K562 (cell line): ENCODE measurements around the gene SRGAP3. TPM values are rescaled to one million over a fixed set of nuclear protein-coding genes. Genes with fewer than 3 reads are reported as not detected.

Source experiments
- ATAC-seq: fragments of 200-7000 bp; cut with Tn5 transposase; 3 replicates; pipeline ENCODE4 v1.9.1; 2020; ENCODE audit warnings: moderate library complexity
- BruUV-seq: library from RNA; stranded (reverse); fragments of 400-500 nt; replicated peaks from 2 replicates; lab custom pipeline; 2021; lab: Mats Ljungman, UMichigan
- CTCF ChIA-PET: fragments of 300-600 bp; formaldehyde crosslinking; extraction: SDS; loops from one replicate; lab custom pipeline; 2021; ENCODE audit warnings: low intra/inter-chr PET ratio; lab: Yijun Ruan, JAX
- POLR2A ChIA-PET: fragments of 300-600, 350-650 bp; sonication (Branson Sonifier 250); formaldehyde crosslinking; extraction: SDS; loops from one replicate; lab custom pipeline; 2021; ENCODE audit warnings: antibody characterized with exemption, inconsistent platforms; lab: Yijun Ruan, JAX
- DNase-seq, 4 experiments: peaks; one replicate each; pipeline versions ENCODE4 v3.0.0 to v3.0.0-alpha.2; 2011 to 2018; ENCODE audit warnings: low spot score in 3 of 4, mixed read lengths in 3 of 4; ENCODE audit errors: extremely low read depth in 1 of 4
- FAIRE-seq: peaks from 2 replicates; lab custom pipeline; 2011; peaks lifted over from hg19 to GRCh38; lab: Jason Lieb, UNC
- H2AFZ ChIP-seq: 2 replicates; pipeline ENCODE4 v1.6.0; 2011; ENCODE audit warnings: low read depth, low read length, control low read depth, inconsistent platforms
- H3K27ac ChIP-seq: fragments of 200-600 bp; 3 replicates; pipeline ENCODE4 v1.8.0; 2011; ENCODE audit warnings: low read depth, mild to moderate bottlenecking, control low read depth, inconsistent platforms, low read length, moderate library complexity, mixed read lengths; ENCODE audit errors: extremely low read depth
- H3K27me3 ChIP-seq, 2 experiments: fragments of 300-600 bp in 1 of 2; 2 replicates in 1 of 2; 3 replicates in 1 of 2; pipeline versions ENCODE4 v1.6.0 to v1.8.0; 2011; ENCODE audit warnings: inconsistent platforms in 2 of 2, low read length in 2 of 2, mild to moderate bottlenecking in 1 of 2, mixed read lengths in 1 of 2, moderate library complexity in 1 of 2; ENCODE audit not compliant: control insufficient read depth in 2 of 2, insufficient read depth in 2 of 2
- H3K36me3 ChIP-seq: fragments of 300-600 bp; 3 replicates; pipeline ENCODE4 v1.8.0; 2011; ENCODE audit warnings: mild to moderate bottlenecking, low read length, inconsistent platforms; ENCODE audit not compliant: control insufficient read depth, insufficient read depth
- H3K4me1 ChIP-seq, 2 experiments: fragments of 200-600 bp in 1 of 2; replicated peaks in 1 of 2; 2 replicates in 1 of 2; 3 replicates in 1 of 2; pipeline versions ENCODE4 v1.5.1 to v1.8.0; 2011; ENCODE audit warnings: inconsistent platforms in 2 of 2, low read length in 2 of 2, mild to moderate bottlenecking in 1 of 2, mixed read lengths in 1 of 2, moderate library complexity in 1 of 2; ENCODE audit not compliant: control insufficient read depth in 2 of 2, insufficient read depth in 2 of 2
- H3K4me2 ChIP-seq: 2 replicates; pipeline ENCODE4 v1.6.1; 2011; ENCODE audit warnings: low read length, control low read depth, inconsistent platforms, mixed read lengths; ENCODE audit not compliant: insufficient read depth
- H3K4me3 ChIP-seq: fragments of 200-600 bp; sonication (generic), shearing (Covaris generic); 2 replicates; pipeline ENCODE4 v1.5.1; 2016; ENCODE audit warnings: control low read depth, inconsistent platforms
- H3K79me2 ChIP-seq: fragments of 200-600 bp; 3 replicates; pipeline ENCODE4 v1.8.0; 2011; ENCODE audit warnings: low read length, inconsistent platforms; ENCODE audit not compliant: control insufficient read depth, insufficient read depth
- H3K9ac ChIP-seq, 2 experiments: 2 replicates each; pipeline versions ENCODE4 v1.6.0 to v1.6.1; 2011; ENCODE audit warnings: low read depth in 2 of 2, low read length in 2 of 2, control low read depth in 1 of 2, inconsistent platforms in 1 of 2, mild to moderate bottlenecking in 1 of 2, mixed read lengths in 1 of 2; ENCODE audit not compliant: insufficient read depth in 1 of 2
- H3K9me1 ChIP-seq: one replicate; pipeline ENCODE4 v1.6.0; 2011; ENCODE audit warnings: inconsistent platforms, mild to moderate bottlenecking, low read length, moderate library complexity; ENCODE audit not compliant: control insufficient read depth, insufficient read depth
- H3K9me3 ChIP-seq: replicated peaks from 2 replicates; pipeline ENCODE4 v1.5.1; 2011; ENCODE audit warnings: low read depth, low read length, inconsistent platforms; ENCODE audit not compliant: control insufficient read depth, insufficient read depth
- H4K20me1 ChIP-seq: replicated peaks from 2 replicates; pipeline ENCODE4 v1.6.1; 2011; ENCODE audit warnings: low read length, inconsistent platforms, mixed read lengths; ENCODE audit not compliant: control insufficient read depth, insufficient read depth
- ATF1 ChIP-seq, 2 experiments: fragments of 450-650 bp in 1 of 2; IDR thresholded peaks; 2 replicates each; pipeline ENCODE4 v1.6.1; 2016; ENCODE audit warnings: missing compliant biosample characterization in 1 of 2, missing genetic modification characterization in 1 of 2
- BDP1 ChIP-seq: IDR thresholded peaks from 3 replicates; pipeline ENCODE4 v1.6.1; 2011; ENCODE audit not compliant: insufficient read length, insufficient read depth
- EP300 ChIP-seq: IDR thresholded peaks from 2 replicates; pipeline ENCODE4 v1.6.1; 2012; ENCODE audit warnings: low read length, improper control_type of control experiment
- FOXK2 ChIP-seq, 2 experiments: fragments of 450-650 bp; IDR thresholded peaks in 1 of 2; conservative IDR thresholded peaks in 1 of 2; 2 replicates each; pipeline ENCODE4 v1.6.1; 2016; ENCODE audit warnings: low read depth in 2 of 2, mild to moderate bottlenecking in 1 of 2
- HEY1 ChIP-seq: fragments of 250-450 bp; sonication (Bioruptor Pico); IDR thresholded peaks from 2 replicates; pipeline ENCODE4 v1.5.0; 2020; ENCODE audit warnings: mild to moderate bottlenecking, moderate library complexity, borderline replicate concordance
- IRF9 ChIP-seq: fragments of 450-650 bp; IDR thresholded peaks from 2 replicates; pipeline ENCODE4 v1.6.1; 2016; ENCODE audit warnings: missing biosample characterization, missing genetic modification characterization
- KDM4B ChIP-seq, 2 experiments: fragments of 450-650 bp in 1 of 2; sonication (generic) in 1 of 2; IDR thresholded peaks; 2 replicates each; pipeline ENCODE4 v1.6.1; 2016 to 2017; ENCODE audit warnings: borderline replicate concordance in 2 of 2, antibody characterized with exemption in 1 of 2, low read depth in 1 of 2, mild to moderate bottlenecking in 1 of 2
- KHSRP ChIP-seq: fragments of 450-650 bp; IDR thresholded peaks from 2 replicates; pipeline ENCODE4 v1.6.1; 2017
- L3MBTL2 ChIP-seq: fragments of 450-650 bp; IDR thresholded peaks from 2 replicates; pipeline ENCODE4 v1.6.1; 2016; ENCODE audit warnings: mild to moderate bottlenecking, moderate library complexity
- NCOA2 ChIP-seq, 2 experiments: fragments of 450-650 bp; IDR thresholded peaks; 2 replicates each; pipeline ENCODE4 v1.6.1; 2018; ENCODE audit warnings: mild to moderate bottlenecking in 2 of 2, moderate library complexity in 1 of 2; ENCODE audit not compliant: partially characterized antibody in 2 of 2
- NFATC3 ChIP-seq: fragments of 450-650 bp; IDR thresholded peaks from 2 replicates; pipeline ENCODE4 v1.6.1; 2017; ENCODE audit warnings: mild to moderate bottlenecking
- SP1 ChIP-seq: sonication (generic); formaldehyde crosslinking; IDR thresholded peaks from 2 replicates; pipeline ENCODE4 v1.8.1; 2022; ENCODE audit warnings: mild to moderate bottlenecking, missing genetic modification reagents
- STAT5A ChIP-seq: IDR thresholded peaks from 2 replicates; pipeline ENCODE4 v1.6.1; 2012; ENCODE audit warnings: low read length, inconsistent platforms, borderline replicate concordance
- TFAM ChIP-seq: fragments of 250-450 bp; sonication (Bioruptor Pico); conservative IDR thresholded peaks from 2 replicates; pipeline ENCODE4 v1.5.0; 2021; ENCODE audit warnings: mild to moderate bottlenecking, moderate library complexity
- USF2 ChIP-seq: sonication (generic); formaldehyde crosslinking; IDR thresholded peaks from 2 replicates; pipeline ENCODE4 v1.5.0; 2020; ENCODE audit warnings: missing genetic modification reagents
- ZBTB17 ChIP-seq: fragments of 450-650 bp; formaldehyde crosslinking; IDR thresholded peaks from 2 replicates; pipeline ENCODE4 v1.4.0; 2020; ENCODE audit warnings: mild to moderate bottlenecking
- ZKSCAN3 ChIP-seq: fragments of 250-450 bp; sonication (Bioruptor Pico); IDR thresholded peaks from 2 replicates; pipeline ENCODE4 v1.4.0; 2020
- ZNF263 ChIP-seq: sonication (generic); formaldehyde crosslinking; IDR thresholded peaks from 2 replicates; pipeline ENCODE4 v1.8.0; 2022; ENCODE audit warnings: mild to moderate bottlenecking, missing genetic modification reagents, borderline replicate concordance
- WGBS: fragments of 100-300 bp; shearing (Covaris generic); methylation state at CpG from one replicate; pipeline ENCODE4 v1.1.6; 2016; ENCODE audit warnings: low coverage, mixed read lengths; ENCODE audit not compliant: insufficient coverage; ENCODE audit errors: missing lambda C conversion rate; 5-methylcytosine and 5-hydroxymethylcytosine counted together
- in situ Hi-C: fragments of 300-500 bp; cut with MboI; formaldehyde crosslinking; loops from 4 replicates; pipeline ENCODE4 v1.15.0; 2018; ENCODE audit warnings: inconsistent platforms, mixed read lengths
- intact Hi-C: fragments of 100-400 bp; cut with micrococcal nuclease; formaldehyde crosslinking; loops from 2 replicates; pipeline ENCODE4 v1.14.2; 2022
- polyA plus RNA-seq, 8 experiments: library from polyadenylated mRNA; depleted of rRNA in 4 of 8; stranded (reverse) in 5 of 8; unstranded in 3 of 8; fragments of >200 nt; fragmentation: Nextera tagmentation in 2 of 8; fragmentation: Illumina TruSeq in 1 of 8; extraction: Ambion mirVana in 2 of 8; extraction: Trizol in 1 of 8; gene quantifications; 2 replicates each; pipeline versions ENCODE4 v1.2.1 to v1.2.3, GENCODE V29; 2011 to 2014; ENCODE audit warnings: inconsistent platforms in 1 of 8, missing spikeins in 1 of 8
- total RNA-seq, 7 experiments: library from RNA; depleted of rRNA in 6 of 7; stranded (reverse); fragments of >200 nt in 6 of 7; fragmentation: Illumina TruSeq in 2 of 7; extraction: Trizol in 2 of 7; gene quantifications; 2 replicates each; pipeline versions ENCODE4 v1.2.1 to v1.2.3, GENCODE V29; 2011 to 2021; ENCODE audit warnings: low replicate concordance in 1 of 7
- TF ChIP-seq, protein P1 (sequence below): sonication (generic); formaldehyde crosslinking; IDR thresholded peaks from 2 replicates; pipeline ENCODE4 v1.9.0; 2022; ENCODE audit warnings: mild to moderate bottlenecking, missing genetic modification reagents

SRGAP3 gene
- total and polyA plus RNA-seq, 9 of the 15 experiments (the other 6 are each of a cell fraction or from before 2014, with no cell fraction given) = 0.11 to 0.85 (median 0.35) TPM; not detected in 2

GRCh38 chr3:9291821-9292410, 42.5 kb upstream of the SRGAP3 start:
- TF ChIP-seq ZNF263 (CRISPR knock-in tag) (no peak), NFATC3 (no peak), FOXK2 (conservative IDR thresholded peaks at IDR 0.05 in 1 of 2, IDR thresholded peaks at IDR 0.05 in 1 of 2; ENCODE audit: low read depth in 2 of 2) (no peak), STAT5A (no peak), KDM4B (IDR thresholded peaks at IDR 0.05; ENCODE audit: borderline replicate concordance in 2 of 2, low read depth in 1 of 2) (no peak), EP300 (no peak), L3MBTL2 (no peak), KHSRP (no peak), NCOA2 (IDR thresholded peaks at IDR 0.05; ENCODE audit: partially characterized antibody in 2 of 2) (no peak), ATF1 (CRISPR knock-in tag; IDR thresholded peaks at IDR 0.05) (no peak), ATF1 (tag; IDR thresholded peaks at IDR 0.05) (no peak), BDP1 (no peak), SP1 (no peak), HEY1 (CRISPR knock-in tag) (no peak), USF2 (CRISPR knock-in tag) (no peak), IRF9 (tag) (no peak), ZKSCAN3 (CRISPR knock-in tag) (no peak), TFAM (no peak), ZBTB17 (CRISPR knock-in tag) (no peak)
- TF ChIP-seq, protein P1, sequence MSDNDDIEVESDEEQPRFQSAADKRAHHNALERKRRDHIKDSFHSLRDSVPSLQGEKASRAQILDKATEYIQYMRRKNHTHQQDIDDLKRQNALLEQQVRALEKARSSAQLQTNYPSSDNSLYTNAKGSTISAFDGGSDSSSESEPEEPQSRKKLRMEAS = no peak
- TF ChIP-seq, all 486 proteins: peak for 0
- Histone ChIP-seq H3K9me1 (no peaks in the 10 kb centered on the region), H3K9me3 (no peaks in the 10 kb centered on the region), H3K79me2 (no peaks in the 10 kb centered on the region), H3K27ac (no peak overlapping the region), H3K9ac (no peak overlapping the region), H3K36me3 (no peaks in the 10 kb centered on the region), H2AFZ (no peak overlapping the region), H4K20me1 (no peaks in the 10 kb centered on the region), H3K4me2 (no peak overlapping the region), H3K27me3 (peaks cover 0 to 6% of the 10 kb centered on the region in 2 experiments; a peak in 1 of 5 replicates), H3K4me1 (no peaks in the 10 kb centered on the region), H3K4me3 (no peak overlapping the region)
- WGBS = 0% methylated on average over 6 of the region's 6 CpGs
- no TSS peak for BruUV-seq
- no peak for DNase-seq
- ChIA-PET POLR2A (no interaction called here), CTCF (no interaction called here)
- FAIRE-seq = no peak
- in situ Hi-C loops (no loop called here), intact Hi-C loops (no loop called here)
- no peak for ATAC-seq
